ENCODE results near the gene MOV10L1.

MOV10L1 gene

DNA sequence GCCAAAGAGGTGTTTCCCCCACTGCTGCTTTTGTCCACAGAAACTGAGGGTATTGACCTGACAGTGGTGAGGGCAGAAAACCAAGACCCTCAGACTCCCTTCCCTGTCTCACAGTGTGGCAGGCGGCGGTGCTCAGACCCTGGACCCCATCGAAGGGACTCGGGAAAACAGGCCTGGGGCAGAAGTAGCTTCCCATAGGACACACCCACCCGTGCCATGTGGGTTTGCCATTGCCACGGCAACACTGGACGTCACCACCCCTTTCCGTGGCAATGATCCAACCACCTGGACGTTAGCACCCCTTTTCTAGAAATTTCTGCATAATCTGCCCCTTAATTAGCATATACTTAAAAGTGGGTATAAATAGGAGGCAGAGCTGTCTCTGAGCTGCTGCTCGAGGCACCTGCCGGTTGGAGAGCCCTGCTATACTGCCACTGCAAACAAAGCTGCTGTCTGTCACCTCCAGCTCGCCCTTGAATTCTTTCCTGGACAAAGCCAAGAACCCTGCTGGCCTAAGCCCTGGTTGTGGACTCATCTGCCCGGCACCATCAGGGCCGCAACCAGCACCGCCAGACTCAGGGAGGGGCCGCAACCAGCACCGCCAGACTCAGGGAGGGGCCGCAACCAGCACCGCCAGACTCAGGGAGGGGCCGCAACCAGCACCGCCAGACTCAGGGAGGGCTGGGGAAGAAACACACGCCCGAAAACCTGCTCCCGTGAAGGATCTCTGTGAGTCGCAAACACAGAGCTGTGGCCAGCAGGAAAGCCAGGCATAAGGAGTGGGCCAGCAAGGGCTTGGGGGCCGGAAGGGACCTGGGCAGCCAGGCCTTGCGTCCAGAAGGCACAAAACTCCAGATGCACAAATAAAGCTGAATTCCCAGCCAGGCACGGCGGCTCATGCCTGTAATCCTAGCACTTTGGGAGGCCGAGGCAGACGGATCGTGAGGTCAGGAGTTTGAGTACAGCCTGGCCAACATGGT lies 15.0 kb upstream of the MOV10L1 start:
- TF ChIP-seq EP300 (IDR thresholded peaks at IDR 0.05; ENCODE audit: borderline replicate concordance) (no peak), ZBTB7A (IDR thresholded peaks at IDR 0.05; ENCODE audit: low read depth) (no peak), FOXM1 (IDR thresholded peaks at IDR 0.05; ENCODE audit: borderline replicate concordance, low read depth) (no peak), TAF1 (IDR thresholded peaks at IDR 0.05; ENCODE audit: low read depth) (no peak), CREB1 (IDR thresholded peaks at IDR 0.05; ENCODE audit: low read depth) (no peak), NFIC (IDR thresholded peaks at IDR 0.05) (no peak), YY1 (IDR thresholded peaks at IDR 0.05; ENCODE audit: low read depth) (no peak), CEBPB (IDR thresholded peaks at IDR 0.05) (no peak), TCF12 (IDR thresholded peaks at IDR 0.05; ENCODE audit: low read depth) (no peak), TEAD4 (IDR thresholded peaks at IDR 0.05) (no peak), RAD21 (IDR thresholded peaks at IDR 0.05; ENCODE audit: low read depth) (no peak), EGR1 (IDR thresholded peaks at IDR 0.05) (no peak)
- TF ChIP-seq, protein P1, sequence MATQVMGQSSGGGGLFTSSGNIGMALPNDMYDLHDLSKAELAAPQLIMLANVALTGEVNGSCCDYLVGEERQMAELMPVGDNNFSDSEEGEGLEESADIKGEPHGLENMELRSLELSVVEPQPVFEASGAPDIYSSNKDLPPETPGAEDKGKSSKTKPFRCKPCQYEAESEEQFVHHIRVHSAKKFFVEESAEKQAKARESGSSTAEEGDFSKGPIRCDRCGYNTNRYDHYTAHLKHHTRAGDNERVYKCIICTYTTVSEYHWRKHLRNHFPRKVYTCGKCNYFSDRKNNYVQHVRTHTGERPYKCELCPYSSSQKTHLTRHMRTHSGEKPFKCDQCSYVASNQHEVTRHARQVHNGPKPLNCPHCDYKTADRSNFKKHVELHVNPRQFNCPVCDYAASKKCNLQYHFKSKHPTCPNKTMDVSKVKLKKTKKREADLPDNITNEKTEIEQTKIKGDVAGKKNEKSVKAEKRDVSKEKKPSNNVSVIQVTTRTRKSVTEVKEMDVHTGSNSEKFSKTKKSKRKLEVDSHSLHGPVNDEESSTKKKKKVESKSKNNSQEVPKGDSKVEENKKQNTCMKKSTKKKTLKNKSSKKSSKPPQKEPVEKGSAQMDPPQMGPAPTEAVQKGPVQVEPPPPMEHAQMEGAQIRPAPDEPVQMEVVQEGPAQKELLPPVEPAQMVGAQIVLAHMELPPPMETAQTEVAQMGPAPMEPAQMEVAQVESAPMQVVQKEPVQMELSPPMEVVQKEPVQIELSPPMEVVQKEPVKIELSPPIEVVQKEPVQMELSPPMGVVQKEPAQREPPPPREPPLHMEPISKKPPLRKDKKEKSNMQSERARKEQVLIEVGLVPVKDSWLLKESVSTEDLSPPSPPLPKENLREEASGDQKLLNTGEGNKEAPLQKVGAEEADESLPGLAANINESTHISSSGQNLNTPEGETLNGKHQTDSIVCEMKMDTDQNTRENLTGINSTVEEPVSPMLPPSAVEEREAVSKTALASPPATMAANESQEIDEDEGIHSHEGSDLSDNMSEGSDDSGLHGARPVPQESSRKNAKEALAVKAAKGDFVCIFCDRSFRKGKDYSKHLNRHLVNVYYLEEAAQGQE (IDR thresholded peaks at IDR 0.05; ENCODE audit: low read depth), result no peak
- TF ChIP-seq, protein P2, sequence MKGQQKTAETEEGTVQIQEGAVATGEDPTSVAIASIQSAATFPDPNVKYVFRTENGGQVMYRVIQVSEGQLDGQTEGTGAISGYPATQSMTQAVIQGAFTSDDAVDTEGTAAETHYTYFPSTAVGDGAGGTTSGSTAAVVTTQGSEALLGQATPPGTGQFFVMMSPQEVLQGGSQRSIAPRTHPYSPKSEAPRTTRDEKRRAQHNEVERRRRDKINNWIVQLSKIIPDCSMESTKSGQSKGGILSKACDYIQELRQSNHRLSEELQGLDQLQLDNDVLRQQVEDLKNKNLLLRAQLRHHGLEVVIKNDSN (IDR thresholded peaks at IDR 0.05), result no peak
- TF ChIP-seq, protein P3, sequence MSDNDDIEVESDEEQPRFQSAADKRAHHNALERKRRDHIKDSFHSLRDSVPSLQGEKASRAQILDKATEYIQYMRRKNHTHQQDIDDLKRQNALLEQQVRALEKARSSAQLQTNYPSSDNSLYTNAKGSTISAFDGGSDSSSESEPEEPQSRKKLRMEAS (IDR thresholded peaks at IDR 0.05), result no peak

DNA sequence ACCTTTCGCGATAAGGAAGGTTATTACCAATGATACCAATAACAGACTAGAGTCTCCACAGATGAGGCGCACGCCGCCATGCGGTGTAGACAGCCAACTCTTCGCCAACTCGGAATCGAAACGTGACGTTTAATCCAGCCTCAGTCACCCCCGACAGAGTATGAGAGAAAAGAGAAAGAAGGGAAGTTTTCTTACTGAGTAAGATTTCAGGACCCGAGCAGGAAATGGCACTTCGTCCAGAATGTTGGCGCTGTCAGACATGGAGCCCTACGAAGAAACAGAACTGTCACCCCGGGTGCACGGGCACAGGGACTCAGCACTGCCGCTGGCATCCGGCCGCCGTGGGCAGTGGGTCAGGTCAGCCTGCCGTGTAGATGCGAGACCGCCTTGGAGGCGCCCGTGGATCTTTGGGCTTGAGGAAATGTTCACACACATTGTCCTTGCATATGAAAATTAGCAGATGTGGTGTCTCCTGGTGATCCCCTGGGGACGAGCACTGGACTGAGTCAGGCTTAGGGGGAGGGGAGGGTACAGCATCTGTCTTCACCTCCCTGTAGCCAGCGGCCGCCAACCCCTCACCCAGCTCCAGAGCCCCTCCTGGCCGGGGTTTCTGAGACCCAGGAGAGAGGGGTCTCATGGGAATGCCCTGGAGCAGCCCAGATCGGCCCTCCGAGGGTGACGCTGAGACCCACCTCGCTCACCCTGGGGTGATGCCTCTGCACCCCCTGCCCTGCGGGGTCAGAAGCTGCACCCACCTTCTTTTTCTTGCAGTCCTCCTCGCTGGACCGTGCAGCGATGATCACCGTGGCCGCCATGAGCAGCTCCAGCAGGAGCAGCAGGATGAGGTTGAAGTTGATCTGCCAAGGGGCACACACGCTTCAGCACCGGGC lies 12.9 kb upstream of the MOV10L1 start:
- TF ChIP-seq, protein P1 (IDR thresholded peaks at IDR 0.05; ENCODE audit: low read depth), result peak; percentile 19; the same call in 1 of the 2 replicates
- TF ChIP-seq, protein P3 (IDR thresholded peaks at IDR 0.05), result no peak
- TF ChIP-seq FOXM1 (IDR thresholded peaks at IDR 0.05; ENCODE audit: borderline replicate concordance, low read depth), result no peak
- no peak for TF ChIP-seq EP300 (IDR thresholded peaks at IDR 0.05; ENCODE audit: borderline replicate concordance)
- TF ChIP-seq CREB1 (IDR thresholded peaks at IDR 0.05; ENCODE audit: low read depth), result no peak
- no peak for TF ChIP-seq EGR1 (IDR thresholded peaks at IDR 0.05)
- TF ChIP-seq TCF12 (IDR thresholded peaks at IDR 0.05; ENCODE audit: low read depth), result no peak

DNA sequence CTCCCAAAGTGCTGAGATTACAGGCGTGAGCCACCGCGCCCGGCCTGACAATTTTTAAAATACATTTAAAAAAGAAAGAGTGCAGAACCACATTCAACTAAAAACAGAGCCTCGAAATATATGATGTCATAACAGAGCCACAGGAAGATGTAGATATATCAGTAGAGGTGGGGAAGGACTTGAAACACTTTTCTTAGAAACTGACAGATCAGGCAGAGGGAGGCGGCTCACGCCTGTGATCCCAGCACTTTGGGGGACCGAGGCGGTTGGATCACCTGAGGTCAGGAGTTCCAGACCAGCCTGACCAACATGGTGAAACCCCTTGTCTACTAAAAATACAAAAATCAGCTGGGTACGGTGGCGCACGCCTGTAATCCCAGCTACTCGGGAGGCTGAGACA lies 11.6 kb upstream of the MOV10L1 start:
- TF ChIP-seq RAD21 (IDR thresholded peaks at IDR 0.05; ENCODE audit: low read depth) (no peak), CREB1 (IDR thresholded peaks at IDR 0.05; ENCODE audit: low read depth) (no peak), ZBTB7A (IDR thresholded peaks at IDR 0.05; ENCODE audit: low read depth) (no peak), FOXM1 (IDR thresholded peaks at IDR 0.05; ENCODE audit: borderline replicate concordance, low read depth) (no peak), EGR1 (IDR thresholded peaks at IDR 0.05) (no peak)
- TF ChIP-seq, protein P3 (IDR thresholded peaks at IDR 0.05), result no peak
- TF ChIP-seq, protein P2 (IDR thresholded peaks at IDR 0.05), result no peak

DNA sequence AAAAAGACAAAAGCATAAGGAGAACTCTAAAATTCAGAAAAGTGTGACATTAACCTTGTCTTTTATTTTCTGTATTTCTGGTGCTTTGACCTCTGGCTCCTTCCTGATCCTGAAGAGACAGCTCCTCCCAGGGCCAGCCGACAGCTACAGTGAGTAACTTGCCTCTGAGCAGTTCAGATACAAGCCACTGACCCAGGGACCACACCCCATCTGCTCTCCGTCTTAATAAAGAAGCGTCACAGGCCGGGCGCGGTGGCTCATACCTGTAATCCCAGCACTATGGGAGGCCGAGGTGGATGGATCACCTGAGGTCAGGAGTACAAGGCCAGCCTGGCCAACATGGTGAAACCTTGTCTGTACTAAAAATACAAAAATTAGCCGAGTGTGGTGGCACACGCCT lies 11.0 kb upstream of the MOV10L1 start:
- TF ChIP-seq TEAD4 (IDR thresholded peaks at IDR 0.05) (no peak), FOXM1 (IDR thresholded peaks at IDR 0.05; ENCODE audit: borderline replicate concordance, low read depth) (no peak), TAF1 (IDR thresholded peaks at IDR 0.05; ENCODE audit: low read depth) (no peak), YY1 (IDR thresholded peaks at IDR 0.05; ENCODE audit: low read depth) (no peak), TCF12 (IDR thresholded peaks at IDR 0.05; ENCODE audit: low read depth) (no peak), ZBTB7A (IDR thresholded peaks at IDR 0.05; ENCODE audit: low read depth) (no peak), RAD21 (IDR thresholded peaks at IDR 0.05; ENCODE audit: low read depth) (no peak)

DNA sequence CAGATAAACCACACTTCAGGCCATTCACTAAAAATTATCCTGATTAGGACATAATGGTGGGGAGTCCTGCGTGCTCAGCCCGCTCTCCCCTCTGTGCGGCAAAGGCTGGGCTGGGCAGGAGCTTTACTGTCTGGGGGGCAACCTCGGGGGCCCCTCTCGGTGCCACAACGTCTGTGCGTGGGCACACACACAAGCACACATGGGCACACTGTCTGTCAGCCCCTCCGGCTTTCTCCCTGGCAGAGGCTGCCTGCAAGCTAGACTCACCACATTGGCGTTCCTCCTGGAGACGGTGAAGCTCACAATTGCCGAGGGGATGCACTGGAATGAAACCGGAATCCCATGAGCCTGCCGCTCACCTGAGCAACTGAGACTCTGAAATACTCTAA lies 9.7 kb upstream of the MOV10L1 start:
- TF ChIP-seq EGR1 (IDR thresholded peaks at IDR 0.05) (no peak), FOXM1 (IDR thresholded peaks at IDR 0.05; ENCODE audit: borderline replicate concordance, low read depth) (no peak), NFIC (IDR thresholded peaks at IDR 0.05) (no peak), TCF12 (IDR thresholded peaks at IDR 0.05; ENCODE audit: low read depth) (no peak), TEAD4 (IDR thresholded peaks at IDR 0.05) (no peak), EP300 (IDR thresholded peaks at IDR 0.05; ENCODE audit: borderline replicate concordance) (no peak), CREB1 (IDR thresholded peaks at IDR 0.05; ENCODE audit: low read depth) (no peak), ZBTB7A (IDR thresholded peaks at IDR 0.05; ENCODE audit: low read depth) (no peak), RAD21 (IDR thresholded peaks at IDR 0.05; ENCODE audit: low read depth) (no peak), CEBPB (IDR thresholded peaks at IDR 0.05) (no peak), TAF1 (IDR thresholded peaks at IDR 0.05; ENCODE audit: low read depth) (no peak), YY1 (IDR thresholded peaks at IDR 0.05; ENCODE audit: low read depth) (no peak)
- TF ChIP-seq, protein P1 (IDR thresholded peaks at IDR 0.05; ENCODE audit: low read depth), result no peak
- TF ChIP-seq, protein P3 (IDR thresholded peaks at IDR 0.05), result no peak
- TF ChIP-seq, protein P2 (IDR thresholded peaks at IDR 0.05), result no peak
